HG03460 (cell line): ENCODE results near the gene ARAF.
"Not testable (repeated sequence)": the region's sequence is repeated elsewhere in the genome, so short reads cannot be mapped to it uniquely, and the experiment has no call there.

ENCODE experiments used
- ATAC-seq: cut with Tn5 transposase; IDR thresholded peaks from one replicate; pipeline ENCODE4 v1.9.1; 2021; ENCODE audit not compliant: unreplicated experiment

Gene ARAF

DNA sequence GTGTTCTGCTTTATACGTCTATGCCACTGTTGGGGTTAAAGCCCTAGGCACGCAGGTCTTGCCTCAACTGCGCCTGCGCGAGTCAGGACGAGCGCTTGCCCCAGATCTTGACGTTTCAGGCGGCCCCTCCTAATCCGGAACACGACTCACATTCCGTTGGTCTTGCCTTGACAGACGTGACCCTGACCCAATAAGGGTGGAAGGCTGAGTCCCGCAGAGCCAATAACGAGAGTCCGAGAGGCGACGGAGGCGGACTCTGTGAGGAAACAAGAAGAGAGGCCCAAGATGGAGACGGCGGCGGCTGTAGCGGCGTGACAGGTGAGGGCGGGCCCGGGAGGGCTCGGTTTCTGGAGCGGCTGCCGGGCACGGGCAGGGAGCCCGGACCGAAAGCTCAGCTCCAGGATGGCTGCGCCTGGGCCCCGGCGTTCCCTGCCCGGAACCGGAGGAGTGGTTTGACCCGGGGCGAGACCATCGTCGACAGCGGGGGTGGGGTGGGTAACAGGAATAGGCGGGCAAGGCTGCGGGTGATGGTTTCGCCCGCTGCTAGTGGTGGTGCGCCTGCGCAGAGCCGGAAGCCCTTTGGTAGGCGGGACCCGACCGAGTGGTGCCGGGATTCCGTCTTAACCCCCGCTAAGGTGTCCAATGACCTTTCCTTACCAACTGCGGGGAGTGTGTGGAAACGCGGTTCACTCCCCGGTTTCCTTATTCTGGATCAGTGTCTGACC lies at the start of gene ARAF:
Gene ARAF, plus strand, starts transcription at position 272 of the 725 bp plus-strand sequence. CDS start 1,763 bp downstream, outside the sequence.
- ATAC-seq: peak; percentile 82

DNA sequence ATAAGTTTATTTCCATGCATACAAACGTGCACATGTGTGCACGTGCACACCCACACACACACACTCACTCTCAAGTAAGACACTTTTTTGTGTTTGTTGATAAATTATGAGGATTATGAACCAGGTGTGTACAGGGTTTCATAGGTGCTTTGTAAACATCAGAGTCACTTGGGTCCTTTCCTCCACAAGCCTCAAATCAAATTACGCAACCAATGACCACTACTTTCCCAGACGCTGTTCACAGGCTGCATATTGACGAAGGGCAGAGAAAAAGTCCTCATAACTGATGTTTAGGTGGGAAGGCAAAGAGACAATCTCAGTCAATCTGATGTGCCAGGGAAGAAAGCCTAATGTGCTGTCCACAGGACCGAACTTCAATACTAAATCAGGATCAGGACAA lies 48.6 kb upstream of the ARAF start:
- ATAC-seq: not testable (repeated sequence)

DNA sequence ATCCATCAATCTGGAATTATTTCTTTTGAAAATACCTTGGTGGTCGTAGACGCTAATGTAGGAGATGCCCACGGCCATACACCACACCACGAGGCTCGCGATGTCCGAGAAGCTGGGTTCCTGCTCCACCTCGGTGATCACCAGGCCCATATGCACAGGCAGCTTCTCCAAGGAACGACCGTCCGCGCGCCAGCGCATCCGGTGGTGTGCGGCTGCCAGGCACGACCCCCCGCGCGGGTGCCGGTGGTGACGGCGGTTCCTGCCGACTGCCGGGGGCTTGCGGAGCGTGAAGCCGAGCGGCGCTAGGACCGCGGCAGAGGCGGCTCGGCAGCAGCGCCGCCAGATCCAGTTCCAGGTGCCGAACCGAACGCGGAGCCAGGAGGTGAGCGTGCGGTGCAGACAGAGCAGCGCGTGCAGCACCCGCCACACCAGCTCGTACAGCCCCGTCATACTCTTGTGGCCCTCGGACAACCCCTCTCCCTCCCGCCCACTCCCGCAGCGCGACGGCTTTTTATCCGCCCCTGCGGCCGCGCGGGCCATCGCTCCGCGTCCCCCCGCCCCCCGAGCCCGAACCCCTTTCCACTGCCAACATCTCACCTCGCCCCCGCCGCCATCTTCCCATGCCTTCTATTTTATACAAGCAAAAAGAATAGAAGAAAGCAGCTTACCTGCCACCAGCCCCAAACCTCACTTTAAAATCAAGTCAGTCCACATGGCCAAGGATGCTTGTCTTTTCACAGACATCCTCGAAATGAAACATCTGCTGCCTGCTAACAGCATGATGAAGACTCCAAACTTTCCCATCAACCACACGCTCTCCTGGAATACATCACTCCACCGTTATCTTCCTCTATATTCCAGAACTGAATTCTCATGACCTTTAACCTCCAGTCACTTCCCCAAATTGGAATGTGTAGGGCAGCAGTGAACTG lies 47.7 kb upstream of the ARAF start:
- ATAC-seq: not testable (repeated sequence)

DNA sequence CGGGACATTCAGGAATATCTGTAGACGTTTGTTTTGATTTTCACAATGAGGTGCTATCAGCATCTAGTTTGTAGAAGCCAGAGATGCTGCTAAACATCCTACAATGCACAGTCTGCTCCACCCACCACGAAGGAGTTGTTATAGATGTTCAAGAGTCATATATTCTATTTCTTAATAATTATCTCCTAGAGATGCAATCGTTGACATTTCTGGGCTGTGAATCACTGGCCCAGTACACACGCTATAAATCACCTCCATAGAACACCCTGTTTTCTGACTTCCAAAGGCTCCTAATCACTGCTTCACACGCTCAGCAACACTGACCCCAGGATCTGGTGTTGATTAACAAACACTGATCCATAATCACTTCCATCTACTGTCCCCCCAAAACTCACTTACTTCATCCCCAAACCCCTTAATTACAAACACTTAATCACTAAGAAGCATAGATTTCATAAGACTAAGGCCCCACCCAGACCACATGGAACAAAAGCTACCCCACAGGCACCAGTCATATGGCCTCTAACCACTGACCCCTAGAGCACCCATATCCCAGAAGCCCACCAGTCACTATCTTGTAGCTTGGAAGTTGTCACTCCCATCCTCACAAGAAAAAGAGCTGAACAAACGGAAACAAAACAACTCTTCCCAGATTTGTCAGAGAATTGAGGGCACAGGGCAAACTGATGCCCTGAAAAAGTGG lies 46.3 kb upstream of the ARAF start:
- ATAC-seq: no peak

DNA sequence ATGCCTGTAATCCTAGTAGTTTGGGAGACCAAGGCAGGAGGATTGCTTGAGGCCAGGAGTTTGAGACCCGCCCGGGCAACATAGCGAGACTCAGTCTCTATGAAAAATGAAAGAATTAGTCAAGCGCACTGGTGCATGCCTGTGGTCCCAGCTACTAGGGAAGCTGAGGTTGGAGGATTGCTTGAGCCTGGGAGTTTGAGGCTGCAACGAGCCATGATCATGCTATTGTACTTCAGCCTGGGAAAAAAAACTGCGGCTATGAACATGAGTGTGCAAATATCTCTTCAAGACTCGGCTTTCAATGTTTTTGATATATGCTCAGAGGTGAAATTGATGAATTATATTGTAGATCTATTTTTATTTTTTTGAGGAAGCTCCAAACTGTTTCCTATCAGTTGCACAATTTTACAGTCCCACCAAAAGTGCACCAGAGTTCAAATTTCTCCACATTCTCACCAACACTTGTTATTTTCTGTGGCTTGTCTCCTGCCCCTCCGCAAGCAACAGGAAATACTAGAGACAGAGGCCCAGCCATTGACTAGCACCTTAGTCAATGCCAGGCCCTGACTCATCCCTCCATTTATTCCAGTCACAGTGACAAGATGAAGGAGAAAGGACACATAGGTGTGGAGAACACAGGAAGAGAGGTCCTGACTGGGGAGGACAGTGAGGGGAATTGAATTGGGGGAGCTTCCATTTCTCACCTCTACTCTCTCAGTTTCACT lies 44.9 kb upstream of the ARAF start:
- no peak for ATAC-seq

DNA sequence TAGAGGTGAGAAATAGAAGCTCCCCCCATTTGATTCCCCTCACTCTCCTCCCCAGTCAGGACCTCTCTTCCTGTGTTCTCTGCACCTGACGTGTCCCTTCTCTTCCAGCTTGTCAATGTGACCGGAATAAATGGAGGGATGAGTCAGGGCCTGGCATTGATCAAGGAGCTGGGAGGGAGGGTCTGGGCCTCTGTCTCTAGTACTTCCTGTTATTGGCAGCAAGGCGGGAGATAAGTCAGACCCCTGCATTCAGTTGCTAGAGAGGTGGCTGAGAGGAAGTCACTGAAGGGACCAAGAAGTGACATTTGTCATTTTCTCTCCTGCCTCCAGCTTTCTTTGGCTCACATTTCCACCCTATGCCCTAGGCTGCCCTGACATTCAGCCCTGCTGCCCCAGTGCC lies 42.9 kb upstream of the ARAF start:
- no peak for ATAC-seq

DNA sequence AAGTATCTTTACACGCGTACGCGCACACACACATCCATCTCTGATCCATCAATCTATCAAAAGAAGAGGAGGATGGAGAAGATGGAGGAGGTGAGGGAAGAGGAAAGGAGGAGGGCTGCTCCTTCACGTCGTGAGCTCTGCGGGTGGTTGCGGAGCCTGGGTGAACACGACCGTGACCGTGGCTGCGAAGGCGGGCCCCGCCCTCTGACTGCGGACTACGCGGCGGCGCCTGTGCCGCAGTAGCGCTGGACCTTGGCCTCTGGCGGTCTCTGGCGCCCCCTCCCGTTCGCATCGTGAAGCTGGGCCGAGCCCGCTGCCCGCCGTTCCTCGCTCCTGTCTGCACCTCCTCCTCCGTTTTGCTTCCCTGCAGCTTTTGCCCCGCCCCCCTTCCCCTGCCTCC lies 37.7 kb upstream of the ARAF start:
- peak; percentile 84 for ATAC-seq

DNA sequence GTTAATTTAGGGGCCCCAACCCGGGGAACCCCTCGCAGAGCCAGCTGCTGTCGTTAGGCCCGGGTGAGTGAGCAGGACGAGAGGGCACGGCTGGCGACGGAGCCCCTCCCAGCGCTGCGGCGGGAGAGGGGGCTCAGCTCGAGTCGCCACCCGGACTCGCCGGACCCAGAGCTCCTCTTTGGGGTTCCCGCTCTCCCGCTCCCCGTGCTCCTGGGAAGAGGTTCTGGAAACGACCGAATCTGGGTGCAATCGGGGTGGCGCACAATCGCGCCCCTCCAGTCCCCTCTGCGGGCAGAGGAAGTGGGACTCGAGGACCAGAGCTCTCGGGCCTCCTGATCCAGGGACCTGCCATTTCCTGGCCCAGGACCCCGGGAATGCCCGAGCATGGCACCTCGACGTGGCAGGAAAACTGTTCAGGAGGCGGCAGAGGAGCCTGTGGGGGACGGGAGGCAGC lies 37.3 kb upstream of the ARAF start:
- no peak for ATAC-seq

DNA sequence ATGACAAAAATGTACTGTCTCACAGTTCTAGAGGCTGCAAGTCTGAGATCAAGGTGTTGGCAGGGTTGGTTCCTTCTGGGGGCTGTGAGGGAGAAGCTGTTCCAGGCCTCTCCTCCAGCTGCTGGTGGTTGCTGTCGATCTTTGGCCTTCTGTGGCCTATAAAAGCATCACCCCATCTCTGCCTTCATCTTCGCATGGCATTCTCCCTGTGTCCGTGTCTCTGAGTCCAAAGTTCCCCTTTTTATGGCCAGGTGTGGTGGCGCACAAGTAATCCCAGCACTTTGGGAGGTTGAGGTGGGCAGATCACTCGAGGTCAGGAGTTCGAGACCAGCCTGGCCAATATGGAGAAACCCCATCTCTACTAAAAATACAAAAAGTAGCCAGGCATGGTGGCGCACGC lies 31.5 kb upstream of the ARAF start:
- no peak for ATAC-seq

DNA sequence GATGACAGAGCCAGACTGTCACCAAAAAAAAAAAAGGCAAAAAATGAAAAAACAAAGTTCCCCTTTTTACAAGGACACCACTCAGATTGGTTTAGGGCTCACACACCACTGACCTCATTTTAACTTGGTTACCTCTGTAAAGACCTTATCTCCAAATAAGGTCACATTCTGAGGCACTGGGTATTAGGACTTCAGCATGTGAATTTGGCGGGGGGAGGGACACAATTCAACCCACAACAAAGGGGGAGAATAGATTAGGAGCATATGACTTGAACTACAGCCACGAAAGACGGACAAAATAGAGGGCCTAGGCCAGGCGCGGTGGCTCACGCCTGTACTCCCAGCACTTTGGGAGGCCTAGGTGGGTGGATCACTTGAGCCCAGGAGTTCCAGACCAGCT lies 31.0 kb upstream of the ARAF start:
- no peak for ATAC-seq

DNA sequence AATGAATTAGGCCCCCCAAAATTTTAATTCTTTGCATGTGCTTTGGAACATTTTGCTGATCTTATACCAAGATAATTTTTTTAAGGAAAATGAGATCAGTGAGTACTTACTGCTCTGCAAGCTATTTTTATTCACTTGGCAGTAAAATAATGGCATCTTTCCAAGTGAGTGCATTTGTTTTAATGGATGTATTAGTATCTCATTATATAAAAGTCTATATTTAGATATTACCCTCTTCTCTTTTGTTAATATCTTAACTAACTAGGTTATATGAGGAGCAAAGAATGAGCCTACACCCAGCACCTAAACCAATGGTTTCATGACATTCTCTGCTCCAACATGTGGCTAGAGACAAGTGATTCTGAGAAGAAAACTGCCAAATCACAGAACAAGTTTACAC lies 21.1 kb upstream of the ARAF start:
- ATAC-seq: no peak

DNA sequence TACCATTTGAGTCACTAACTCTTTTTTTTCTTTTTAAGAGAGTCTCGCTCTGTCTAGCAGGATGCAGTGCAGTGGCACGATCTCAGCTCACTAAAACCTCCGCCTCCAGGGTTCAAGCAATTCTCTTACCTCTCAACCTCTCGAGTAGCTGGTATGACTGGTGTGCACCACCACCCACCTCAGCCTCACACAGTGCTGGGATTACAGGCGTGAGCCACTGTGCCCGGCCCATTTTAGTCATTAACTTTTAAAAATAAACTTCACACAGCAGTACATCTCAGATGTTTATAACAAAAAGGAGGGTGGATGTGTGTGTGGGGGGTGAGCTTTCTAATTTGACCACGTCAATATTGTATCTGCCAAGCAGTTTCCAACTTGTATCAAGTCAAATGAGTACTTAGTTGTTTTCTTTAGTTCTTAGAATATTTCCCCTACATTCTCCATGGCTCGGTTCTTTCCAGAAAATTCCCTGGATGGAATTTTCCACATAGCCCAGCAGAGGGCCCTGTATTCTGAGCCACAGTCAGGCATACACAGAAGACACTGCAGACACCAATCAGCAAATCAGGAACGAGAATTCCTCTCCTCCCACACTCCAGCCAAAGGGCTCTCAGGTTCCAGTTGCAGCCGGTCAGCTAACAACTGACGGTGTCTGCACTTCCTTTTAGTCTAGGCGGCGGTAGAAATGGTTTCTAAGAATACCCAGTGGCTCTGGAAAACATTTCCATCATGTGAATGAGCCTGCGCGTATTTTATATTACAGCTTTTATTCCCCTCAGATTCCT lies 20.1 kb upstream of the ARAF start:
- ATAC-seq: no peak

DNA sequence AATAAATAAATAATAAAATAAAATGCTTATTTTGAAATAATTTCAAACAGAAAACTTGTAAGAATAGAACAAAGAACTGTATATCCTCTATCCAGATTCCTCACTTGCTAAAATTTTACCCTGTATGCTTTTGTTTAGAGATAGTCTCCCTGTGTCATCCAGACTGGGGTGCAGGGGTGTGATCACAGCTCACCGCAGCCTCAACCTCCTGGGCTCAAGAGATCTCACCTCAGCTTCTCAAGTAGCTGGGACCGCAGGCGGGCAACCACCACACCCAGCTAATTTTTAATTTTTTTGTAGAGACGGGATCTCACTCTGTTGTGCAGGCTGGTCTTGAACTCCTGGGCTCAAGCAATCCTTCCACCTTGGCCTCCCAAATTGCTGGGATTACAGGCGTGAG lies 17.5 kb upstream of the ARAF start:
- no peak for ATAC-seq

DNA sequence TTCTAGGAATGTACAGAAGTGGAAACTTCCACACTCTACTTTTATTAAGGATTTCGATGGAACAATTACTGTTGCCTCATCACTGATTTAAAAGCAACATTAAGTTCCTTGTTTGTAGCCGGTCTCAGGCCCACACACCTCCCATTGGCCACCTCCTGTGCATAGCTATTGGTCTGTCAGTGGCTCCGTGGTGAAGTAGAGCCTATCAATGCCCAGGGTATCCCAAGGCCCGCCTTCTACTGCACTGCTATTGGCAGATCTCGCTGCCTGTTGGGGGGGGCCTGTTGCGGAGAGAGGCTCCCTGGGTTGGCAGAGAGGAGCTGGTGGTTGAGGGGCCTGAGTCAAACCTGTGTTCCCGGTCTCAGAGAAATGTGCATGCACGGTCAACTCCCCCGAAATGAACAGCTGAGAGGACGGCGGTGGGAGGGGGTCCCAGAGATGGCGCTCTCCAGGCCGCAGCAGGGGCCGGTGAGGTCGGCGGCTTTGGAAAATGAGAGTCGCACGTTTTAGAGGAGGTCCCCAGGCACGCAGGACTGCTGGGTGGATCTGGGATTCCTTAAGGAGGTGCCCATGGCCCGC lies 4.9 kb upstream of the ARAF start:
- ATAC-seq: peak; percentile 93

DNA sequence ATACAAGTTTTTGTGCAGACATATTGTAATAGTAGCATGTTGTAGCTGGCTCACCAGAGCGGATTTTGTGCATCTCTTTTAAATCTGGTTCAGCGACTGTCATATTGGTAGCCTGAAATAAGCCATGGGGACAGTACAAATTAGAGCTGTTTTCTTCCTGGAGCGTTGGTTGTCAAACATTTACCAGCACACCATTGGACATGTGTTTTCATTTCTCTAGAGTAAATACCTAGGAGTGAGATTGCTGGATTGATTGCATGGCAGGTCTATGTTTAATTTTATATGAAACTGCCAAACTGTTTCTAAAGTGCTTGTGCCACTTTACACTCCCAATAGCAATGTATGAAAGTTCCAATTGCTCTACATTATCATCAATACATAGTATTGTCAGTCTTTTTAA lies 2.6 kb upstream of the ARAF start:
- no peak for ATAC-seq

DNA sequence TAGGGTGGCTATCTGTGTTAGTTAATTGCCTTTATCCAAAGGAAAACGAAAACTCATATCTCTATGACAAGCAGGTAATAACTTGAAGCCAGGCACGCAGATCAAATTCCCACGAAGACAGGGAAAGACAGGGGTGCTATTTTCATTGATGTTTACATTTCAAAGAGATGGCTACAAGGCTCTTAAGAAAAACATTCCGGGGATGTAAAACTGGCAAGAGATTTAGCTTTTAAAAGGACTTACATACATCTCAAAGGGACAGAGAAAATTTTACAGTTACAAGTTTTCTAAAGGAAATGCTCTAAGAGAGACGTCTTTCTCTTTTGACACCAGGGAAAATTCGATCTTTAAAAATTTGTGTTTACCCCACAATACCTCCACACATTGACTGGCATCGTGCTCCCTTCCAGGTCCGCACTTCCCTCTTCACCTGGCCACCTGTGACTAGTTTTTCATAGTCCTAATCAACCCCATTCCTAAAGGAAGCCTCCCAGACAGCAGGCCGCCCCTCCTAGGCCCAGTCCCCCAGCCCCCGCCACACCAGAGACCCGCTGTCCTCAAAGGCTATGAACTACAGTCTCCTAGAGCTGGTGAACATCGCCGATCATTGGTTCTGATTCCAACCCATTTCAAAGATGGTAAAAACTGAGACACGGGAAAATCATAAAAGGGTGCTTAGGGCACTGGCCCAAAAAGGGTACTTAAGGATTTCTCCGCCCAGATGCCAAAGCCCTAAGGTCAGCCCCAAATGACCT lies 649 bp upstream of the ARAF start:
- ATAC-seq: no peak

DNA sequence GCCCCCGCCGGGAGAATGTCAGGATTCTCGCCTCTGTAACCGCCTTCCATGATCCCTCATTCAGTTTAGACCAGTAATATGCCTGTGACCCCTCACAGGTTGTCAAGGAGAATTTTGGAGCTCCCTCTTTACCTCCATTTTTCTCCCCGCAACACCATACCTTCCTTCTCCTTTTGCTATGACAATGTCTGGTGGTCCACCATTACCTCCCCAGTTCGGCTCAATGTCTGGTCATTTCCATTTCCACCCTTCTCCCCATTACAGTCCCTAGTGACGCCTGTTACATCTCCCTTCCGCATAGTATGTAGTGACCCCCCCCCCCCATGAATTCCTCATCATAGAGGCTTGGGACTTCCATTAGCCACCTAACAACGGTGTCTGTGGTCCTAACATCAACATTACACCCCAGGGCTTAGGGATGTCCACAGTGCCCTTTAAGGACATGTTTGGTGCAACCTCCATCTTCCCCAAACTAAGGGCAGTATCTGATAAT lies 700 bp downstream of the ARAF start:
- no peak for ATAC-seq

DNA sequence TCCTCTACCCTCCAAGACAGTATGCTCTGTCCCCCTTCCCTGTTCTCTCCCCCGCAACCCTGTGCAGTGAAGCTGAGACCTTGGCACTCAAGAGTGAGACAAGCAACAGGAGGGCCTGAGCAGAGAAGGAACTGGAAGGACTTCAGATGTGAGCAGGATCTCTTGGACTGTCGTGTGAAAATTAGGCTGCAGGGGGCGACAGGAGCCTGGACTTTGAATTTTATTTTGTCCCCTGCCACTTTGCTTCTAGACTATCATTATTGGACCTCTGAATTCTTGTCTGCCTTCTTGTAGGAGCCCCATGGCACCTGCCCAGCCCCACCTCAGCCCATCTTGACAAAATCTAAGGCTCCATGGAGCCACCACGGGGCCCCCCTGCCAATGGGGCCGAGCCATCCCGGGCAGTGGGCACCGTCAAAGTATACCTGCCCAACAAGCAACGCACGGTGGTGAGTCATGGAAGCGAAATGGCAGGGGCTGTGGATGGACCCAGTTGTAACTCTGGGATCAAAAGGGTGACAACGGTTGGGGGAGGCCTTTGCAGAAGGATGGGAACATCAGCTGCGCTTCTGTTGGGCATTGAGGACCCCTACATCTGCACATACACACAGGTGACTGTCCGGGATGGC lies 1.7 kb downstream of the ARAF start:
- ATAC-seq: no peak
